RCC 7860 (cell line): ENCODE data around the gene ZNF438.

ENCODE experiments used
- DNase-seq: peaks from one replicate; pipeline ENCODE4 v3.0.0-alpha.2; 2015; ENCODE audit warnings: low spot score
- FAIRE-seq: peaks from 2 replicates; lab custom pipeline; 2012; peaks lifted over from hg19 to GRCh38; lab: Jason Lieb, UNC

Gene ZNF438

DNA sequence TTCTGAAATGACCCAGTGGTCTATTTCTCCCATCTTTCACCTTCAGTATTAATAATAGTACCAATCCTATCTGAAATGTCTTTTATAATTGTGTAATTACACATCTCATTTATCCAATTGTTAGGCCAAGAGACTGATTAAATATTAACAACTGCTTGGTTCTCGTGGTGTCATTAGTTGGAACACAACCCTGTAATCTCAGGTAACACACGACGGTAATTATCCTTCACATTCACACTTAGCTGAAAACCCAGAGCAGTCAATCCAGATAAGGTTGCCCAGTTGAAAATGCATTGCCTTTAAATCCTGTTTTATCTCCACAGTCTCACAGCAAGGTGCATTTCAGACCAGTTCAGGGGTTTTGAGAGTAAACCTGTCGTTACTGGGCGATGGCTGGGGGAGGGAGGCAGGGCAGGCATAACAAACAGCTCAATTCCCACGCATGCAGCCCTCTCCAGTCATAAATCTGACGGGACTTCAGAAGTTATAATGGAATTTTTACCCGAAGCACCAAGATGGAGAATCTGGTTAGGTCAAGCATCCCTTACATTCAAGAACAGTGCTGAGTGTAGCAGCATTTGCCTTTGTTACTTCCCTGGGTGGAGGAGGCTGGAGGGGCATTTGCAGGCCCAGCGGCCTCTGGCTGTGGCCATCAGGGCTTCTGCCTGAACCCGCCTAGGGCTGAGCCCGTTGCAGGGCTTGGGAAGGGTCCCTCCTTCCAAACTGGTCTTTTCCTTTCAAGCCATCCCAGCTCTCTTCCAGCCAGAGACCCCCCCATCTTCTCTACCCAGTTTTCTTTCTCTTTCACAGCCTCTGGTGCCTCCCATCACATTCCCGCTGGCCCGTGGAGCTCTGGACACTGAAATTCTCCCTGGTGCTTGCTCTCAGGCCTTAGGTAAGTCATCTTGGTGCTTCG lies 201.1 kb downstream of the ZNF438 start:
- DNase-seq = no peak
- FAIRE-seq = no peak

DNA sequence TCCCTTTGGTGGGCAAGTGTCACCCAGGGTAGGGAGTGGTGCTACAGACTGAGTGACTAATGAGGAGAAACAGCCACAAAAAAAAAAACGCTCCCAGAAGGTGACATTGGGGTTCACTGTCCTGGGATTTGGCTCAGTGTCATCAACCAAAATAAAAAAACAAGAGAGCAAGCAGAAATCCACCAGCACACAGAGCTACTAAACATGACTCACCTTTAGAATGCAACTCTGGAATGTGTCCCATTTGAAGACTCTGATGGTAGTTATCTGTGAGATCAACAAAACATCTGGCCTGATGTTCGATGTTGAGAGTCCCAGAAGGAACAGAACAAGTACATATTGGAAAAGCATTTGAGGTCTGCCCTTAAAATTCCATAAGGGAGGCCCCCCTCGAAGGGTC lies 201.8 kb downstream of the ZNF438 start:
- FAIRE-seq (no peak), DNase-seq (no peak)

DNA sequence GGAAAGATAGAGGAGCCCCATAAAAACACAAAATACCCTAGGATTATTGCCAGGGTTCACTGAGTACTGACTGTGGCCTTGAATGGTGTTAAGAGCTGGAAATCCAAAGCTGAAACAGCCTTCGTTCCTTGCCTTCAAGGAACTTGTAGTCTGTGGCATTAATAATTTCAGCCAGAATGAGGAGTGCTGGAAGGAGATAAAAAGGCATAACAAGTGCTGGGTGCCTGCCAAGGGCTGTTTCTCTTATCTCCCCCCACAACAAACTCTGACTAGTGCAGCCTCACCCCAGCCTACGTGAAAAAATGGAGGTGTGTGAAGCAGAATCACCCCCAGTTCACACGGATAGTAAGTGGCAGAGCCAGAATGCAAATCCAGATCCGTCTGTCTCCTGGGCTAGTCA lies 203.0 kb downstream of the ZNF438 start:
- DNase-seq (no peak), FAIRE-seq (no peak)

DNA sequence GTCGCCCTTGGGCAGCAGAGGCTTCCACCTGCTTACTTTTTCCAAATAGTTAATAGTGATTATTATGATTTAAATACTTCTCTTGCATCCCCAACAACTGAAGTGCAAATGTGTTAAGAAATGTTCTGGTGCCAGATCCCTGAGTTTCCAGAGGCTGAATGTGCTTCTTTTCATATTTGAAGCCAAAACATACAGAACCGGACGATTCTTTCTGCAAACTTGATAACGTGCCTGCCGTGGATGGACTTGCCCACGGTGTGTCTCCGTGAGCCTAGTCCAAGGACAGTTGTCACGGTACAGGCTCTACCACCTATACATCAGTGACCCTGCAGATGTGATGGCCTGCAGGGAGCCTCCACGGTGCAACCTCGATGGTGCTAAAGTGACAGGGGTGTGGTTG lies 203.5 kb downstream of the ZNF438 start:
- DNase-seq = no peak
- FAIRE-seq = no peak

DNA sequence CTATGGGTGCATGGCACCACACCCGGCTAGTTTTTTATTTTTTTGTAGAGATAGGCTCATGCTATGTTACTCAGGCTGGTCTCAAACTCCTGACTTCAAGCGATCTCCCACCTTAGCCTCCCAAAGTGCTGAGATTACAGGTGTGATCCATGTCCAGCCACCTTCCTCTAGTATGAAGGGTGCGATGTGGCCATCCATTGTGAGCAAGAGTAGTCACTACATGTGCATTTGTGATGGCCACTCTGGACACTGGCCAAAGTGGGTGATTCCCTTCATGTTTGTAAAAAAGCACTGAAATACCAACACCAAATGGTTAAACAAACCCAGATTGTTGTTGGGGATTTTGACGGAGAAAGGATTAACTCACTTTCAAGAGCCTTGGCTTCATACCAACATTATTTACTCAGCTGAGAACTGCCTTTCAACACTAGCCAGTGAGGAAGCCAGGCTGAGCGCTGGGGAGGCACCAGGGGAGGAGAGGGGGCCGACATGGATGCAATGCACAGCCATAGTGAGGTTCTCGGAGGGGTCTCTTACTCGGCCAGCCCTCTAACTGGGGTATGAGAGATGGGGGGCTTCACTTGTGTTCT lies 204.0 kb downstream of the ZNF438 start:
- DNase-seq = no peak
- FAIRE-seq = no peak

DNA sequence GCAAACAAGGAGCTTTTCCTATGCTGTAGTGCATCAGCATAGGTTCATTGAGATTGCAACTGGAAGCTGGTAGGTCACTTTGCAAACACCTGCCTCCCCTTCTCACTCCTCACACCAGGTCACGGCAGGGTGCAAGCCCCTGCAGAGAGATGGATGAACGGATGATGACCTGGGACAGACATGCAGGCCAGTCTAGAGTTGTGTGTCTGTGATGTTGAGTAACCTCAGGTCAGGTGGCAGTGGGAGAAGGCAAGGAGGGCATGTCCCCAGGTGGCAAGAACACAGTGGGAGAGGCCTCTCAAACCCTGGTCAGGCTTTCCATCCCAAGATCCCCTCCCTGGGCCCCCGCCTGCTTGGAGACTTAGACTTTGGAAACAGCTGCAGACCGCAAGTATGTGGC lies 205.0 kb downstream of the ZNF438 start:
- FAIRE-seq = no peak
- DNase-seq = no peak

DNA sequence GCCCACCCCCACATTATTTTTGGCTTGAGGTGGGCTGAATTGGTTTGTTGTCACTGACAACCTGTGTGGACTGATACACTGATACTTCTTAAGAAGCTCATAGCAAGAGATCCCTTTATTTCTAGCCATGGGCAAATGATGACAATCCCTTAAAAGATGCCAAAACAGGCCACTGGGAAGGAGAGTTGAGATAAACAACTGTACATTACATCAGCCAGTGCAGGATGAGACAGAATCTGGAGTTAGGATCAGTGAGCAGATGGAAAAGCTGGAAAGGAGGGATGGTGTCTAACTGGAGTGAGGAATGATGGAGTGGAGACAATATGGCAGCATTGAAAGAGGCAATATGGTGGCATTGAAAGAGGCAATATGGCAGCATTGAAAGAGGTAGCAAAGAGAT lies 206.2 kb downstream of the ZNF438 start:
- DNase-seq (no peak), FAIRE-seq (no peak)

DNA sequence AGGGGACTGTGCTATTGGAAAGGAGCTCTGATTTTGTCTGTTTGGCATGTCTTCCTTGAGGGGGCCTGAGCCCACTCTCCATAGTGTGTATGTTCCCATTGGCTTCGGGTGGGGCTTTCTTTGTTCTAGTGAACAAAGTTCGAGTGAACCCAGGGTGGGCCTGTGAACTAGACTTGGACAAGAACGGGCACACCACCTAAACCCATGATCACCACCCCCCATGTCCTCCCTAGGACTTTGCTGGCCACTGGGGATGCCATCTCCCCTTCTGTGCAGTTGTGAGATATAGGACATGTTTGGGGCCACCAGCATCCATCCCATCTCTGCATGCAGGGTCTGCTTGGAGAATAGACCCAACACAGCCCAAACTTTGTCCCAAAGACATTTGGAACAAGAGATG lies 206.6 kb downstream of the ZNF438 start:
- FAIRE-seq (no peak), DNase-seq (no peak)

DNA sequence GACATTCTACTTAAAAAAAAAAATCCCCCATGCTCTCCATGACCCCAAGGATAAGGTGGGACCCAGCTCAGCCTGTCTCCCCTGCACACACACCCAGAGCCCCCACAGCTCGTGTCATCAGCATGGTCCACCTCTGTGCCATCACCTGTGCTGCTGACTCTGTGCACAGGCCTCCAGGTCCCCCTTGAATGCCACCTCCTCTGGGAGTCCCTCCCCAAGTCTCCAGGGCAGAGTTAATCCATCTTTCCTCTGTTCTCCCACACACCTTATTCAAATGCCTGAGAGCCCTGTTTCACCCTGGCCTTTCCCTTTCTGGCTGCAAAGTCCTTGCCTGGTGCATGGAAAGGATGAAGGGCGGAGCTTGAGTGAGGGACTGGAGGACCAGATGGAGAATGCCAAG lies 208.0 kb downstream of the ZNF438 start:
- no peak for DNase-seq
- no peak for FAIRE-seq

DNA sequence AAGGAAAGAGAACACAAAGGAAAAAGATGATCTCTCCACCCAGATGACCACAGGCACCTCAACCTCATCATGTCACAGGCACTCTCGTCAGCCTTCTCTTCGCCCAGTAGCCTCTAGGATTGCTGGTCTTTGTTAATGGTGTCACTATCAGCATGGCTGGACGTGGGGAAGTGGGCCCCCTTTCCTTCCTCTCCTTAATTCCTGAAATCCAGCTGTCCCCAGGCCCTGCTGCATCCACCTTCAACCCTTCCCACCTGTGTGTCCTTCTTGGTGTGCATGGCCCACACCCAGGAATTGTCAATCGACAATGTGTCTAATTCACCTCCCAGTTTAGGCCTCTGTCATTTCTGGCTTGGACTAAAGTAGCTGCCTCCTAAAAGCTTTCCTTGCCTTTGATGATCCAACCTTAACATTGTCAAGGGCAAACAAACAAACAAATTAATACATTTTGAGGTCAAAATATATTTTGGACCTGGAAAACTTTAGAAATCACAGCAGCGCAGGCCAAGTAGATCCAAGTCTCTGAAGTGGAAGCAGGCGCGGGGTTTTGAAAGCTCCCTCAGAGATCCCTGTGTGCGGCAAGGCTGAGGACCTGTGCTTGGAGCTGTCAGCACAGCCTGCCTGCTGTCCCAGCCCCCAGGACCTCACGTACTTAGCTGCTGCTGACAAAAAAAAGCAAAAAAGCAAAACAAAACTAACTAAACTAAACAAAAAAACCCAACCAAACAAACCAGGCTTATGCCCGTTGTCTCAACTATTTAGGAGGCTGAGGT lies 208.8 kb downstream of the ZNF438 start:
- FAIRE-seq = no peak

DNA sequence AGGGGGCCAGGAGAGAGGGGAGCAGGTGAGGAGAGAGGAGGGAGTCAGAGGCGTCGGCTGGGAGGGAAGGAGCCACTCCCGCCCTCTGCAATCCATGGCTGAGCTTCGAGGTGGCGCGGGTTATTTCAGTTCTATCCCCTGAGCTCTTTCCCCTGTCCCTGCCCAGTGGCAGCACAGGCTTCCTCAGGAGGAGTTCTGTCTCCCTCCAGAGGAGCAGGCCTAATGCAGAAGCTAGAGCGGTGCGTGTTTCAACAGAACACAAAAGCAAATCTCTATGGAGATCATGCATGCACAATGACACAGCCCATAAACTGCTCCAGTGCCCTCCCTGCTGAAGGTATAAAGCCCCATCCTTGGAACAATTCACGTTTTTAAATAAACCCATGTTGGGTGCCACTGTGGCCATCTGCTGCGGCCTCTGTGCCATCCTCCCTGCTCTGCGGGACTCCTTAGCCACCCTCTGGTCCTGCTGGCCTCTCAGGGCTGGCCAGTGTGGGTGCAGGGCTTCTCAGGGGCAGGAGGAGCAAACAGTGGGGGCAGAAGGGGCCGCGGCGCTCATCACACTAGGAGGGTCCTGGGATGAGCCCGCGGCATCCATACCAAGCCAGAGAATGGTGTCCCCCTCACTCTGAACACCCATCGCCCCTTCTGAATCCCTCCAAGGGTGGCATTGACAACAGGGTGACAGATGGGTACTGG lies 209.5 kb downstream of the ZNF438 start:
- no peak for FAIRE-seq
- DNase-seq = no peak

More for the DNA sequence above, 208.8 kb downstream of the ZNF438 start:
- no peak for DNase-seq

DNA sequence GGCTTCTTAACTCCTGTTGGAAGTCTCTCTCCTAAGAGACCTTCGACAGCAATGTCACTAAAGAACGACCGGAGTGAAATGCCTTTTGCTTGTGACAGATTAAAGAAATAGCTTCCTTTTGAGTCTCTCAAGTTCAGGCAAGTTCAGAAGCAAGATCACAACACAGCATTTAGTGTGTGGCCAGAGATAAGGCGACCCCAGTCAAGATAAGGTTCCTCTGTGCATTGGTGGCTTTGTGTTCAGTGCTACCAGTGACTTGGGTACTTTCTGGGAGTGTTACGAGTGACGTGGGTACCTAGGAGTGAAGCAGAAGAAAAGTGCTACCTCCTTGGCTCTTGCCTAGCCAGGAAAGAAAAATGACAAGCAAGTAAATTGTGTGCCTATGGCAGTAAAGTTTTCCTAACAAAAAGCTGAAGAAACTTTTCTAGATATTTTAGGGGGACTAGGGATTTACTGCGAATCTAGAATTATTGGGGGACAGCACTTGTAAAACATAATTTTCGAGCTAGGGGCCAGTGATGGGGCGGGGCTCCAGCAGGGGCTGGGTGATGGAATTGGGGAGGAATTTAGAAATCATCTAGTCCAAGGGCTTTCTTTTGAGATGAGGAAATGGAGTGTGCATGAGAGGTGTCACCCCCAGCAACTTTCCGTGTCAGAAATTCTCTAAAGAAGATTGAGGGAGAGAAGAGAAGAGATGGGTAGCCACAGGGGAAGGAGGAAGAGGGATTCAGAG lies 210.2 kb downstream of the ZNF438 start:
- FAIRE-seq (no peak), DNase-seq (no peak)

DNA sequence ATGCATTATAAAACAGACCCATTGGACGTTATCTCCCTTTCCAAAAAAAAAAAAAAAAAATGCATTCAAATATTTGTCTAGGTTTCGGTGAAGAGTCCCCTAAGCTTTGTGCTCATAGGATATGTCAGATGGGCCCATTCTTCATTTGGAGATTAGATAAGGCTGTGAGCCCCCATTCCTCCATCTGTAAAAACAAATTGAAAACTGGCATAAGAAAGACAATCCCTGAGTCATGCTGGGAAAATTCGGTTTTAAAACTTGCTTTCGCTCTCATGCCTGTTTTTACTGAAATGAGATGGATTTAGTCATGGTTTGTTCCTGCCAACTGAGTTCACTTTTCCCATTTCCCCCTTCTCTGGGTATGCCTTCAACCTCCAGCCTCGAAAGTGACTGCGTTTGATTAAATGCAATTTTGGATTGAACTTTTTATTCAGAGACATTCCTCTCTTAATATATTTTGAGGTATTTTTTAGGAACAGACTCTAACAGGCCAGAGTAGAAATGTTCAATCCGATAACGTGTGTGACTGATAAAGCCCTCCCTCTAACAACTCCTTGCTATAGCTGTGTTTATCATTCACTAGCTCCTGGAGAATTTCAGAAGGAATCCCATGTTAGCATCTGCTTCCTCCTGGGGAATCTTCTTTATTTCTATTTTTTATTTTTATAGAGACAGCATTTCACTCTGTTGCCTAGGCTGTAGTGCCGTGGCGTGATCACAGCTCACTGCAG lies 211.2 kb downstream of the ZNF438 start:
- DNase-seq (no peak), FAIRE-seq (no peak)

DNA sequence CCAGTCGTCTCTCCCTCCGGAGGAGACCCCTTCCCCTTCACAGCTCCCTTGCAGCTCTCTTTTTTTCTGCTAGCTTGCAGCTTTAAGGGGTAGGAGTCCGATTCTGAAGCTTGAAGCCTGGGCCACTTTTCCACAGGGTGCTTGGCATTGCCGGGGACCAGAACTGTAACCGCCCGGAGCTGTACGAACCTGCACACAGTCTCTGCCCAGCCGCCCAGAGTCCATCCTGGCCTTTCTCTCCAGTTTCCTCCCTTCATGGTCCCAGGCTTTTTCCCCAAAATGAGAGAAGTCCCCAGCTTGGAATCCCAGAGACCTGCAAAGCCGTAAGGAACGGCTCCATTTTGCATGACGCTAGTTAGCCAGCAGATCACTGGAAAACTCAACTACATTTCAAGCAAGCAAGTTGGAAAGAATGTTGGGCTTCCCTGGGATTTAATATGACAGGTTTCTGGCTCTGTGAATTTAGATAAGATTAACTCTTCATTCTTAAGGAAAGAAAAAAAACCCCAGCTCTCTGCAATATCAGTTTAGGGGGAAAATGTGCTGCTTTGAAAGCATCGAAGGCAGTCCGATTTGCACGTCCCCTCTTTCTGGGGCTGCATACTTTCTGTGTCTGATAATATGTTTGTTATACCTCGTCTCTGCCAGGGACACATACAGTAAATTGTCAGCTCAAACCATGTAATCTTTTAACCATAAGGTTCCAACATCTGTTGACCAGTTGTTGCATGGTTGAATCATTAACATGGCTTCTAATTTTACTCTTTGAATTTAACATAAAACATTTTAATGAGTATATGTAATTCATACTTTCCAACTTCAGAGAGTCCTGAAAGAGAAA lies 212.1 kb downstream of the ZNF438 start:
- no peak for FAIRE-seq
- DNase-seq = no peak

DNA sequence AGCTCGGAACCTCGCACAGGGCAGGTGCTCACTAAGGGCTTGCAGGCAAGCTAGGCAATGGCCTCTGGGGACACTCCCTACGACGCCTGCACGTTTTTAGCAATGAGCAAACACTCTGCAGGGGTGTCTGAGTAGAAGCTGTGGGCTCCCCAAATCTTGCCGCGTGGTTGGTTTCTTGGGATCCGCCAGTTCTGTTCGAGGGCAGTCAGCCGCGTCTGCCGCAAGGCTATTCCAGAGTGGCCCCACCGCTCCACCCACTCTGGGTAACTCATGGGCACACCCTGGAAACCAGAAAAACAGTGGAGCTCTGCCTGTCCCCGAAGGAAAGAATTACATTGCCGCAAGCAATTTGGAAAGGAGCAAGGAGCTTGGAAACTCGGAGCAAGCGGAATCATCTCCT lies 212.8 kb downstream of the ZNF438 start:
- DNase-seq = no peak
- FAIRE-seq = no peak

DNA sequence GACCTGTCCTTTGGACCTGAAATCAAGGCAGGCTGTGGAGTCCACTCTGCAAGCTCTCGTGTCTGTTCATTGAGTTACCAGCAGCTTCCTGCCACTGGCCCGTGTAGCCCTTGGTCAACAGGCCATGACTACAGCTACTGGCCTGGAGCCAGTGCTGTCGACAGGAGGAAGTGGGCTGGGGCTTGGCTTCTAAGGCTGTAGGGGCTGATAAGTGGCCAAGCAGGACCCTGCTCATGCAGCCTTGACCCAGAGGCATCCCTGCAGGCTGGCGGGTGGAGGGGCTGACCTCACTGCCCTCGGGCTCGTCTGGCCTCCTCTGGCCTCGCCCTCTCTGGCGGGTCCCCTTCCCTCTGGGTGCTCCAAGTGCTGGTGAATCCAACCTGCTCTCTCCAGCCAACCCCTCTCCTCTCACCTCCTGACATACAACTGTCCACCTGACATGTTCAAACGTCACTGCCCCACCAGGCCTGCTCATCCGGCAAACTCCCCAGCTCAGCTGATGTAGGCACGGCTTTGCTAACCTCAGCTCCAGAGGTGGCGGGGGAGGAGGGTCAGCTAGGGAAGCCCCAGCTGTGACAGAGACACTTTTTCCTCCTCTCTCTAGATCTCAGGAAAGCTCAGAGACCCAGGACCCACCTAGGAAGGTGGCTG lies 213.5 kb downstream of the ZNF438 start:
- FAIRE-seq (peak; percentile 44), DNase-seq (peak; percentile 69)

DNA sequence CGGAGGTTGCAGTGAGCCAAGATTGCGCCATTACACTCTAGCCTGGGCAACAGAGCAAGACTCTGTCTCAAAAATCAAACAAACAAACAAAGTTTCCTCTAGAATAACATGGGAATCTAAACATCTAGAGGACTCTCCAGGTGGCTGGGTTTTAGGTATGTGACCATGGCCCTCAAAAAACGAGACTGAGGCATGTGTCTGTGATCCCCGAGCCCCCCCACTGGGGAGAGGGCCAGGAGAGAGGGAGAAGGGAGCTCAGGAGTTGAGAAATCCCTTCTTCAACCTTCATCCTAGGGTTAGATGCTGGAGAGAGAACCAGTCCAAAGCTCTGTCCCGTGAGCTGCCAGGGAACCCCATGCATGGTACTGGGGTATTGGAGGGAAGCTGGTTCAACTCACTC lies 214.1 kb downstream of the ZNF438 start:
- no peak for FAIRE-seq
- DNase-seq = no peak

DNA sequence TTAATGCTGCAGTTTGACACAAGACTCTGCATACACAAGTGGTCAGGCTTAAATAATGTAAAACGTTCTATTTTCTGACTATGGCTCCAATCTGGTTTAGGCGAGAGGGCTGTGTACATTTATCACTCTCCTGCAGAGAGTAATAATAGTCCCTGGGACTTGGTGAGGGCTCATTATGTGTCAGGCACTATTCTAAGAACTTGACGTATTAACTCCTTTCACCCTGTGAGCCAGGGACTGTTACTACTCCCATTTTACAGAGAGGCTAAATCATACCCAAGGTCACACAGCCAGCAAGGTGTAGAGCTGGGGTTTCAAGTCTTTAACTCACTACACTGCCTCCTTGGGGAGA lies 214.9 kb downstream of the ZNF438 start:
- no peak for FAIRE-seq
- no peak for DNase-seq
